ENCODE data around the gene SPEN. TPM values are rescaled to one million over a fixed set of nuclear protein-coding genes. Genes with fewer than 3 reads are reported as not detected.

SPEN gene
- total RNA-seq, 1 donor from 2014 or later = 33.5 TPM

DNA sequence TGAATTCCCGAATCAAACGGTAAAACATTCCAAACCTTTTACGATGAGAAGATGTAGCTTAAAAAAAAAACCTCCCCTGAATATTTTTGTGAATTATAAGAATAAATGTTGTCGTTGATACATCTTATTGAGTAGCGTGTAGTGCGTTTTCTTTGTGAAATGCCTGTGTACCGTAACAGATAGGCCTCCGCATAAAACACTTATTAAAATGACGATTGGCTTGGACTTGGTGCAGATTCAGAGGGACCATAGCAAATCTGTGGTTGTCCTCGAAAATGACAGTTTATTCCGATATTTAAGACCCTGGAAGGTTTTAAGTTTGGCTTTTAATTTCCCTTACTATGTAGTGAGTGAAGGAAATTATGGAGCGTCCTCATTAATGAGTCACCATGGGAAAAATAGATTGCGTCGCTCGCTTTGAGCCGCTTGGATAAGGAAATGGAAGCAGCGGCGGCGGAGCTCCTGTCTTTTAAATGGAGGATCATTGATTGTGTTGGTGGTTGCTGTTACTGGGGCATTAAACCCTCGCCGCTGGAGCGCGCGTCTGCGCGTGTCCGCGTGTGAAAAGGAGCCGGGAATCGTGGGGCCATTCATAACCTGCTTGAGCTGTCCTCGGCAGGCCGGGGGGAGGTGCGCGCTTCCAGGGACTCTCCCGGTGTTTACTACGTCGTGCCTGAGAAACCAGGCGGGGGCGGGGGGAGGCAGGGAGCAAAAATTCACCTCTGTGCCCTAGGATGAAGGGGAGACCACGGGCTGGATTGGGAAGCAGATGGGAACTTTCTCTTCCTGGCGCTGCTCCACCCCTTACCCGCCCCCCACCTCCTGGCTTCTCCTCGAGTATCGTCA lies 1.6 kb downstream of the SPEN start:
- Mint-ChIP-seq H3K27me3 (ENCODE audit: unreplicated experiment) (peaks cover 13% of the 10 kb centered on the region), H3K27ac (ENCODE audit: unreplicated experiment) (peak overlapping the region; percentile 97), H3K4me3 (ENCODE audit: unreplicated experiment) (peak overlapping the region; percentile 99), H3K9me3 (ENCODE audit: unreplicated experiment) (no peaks in the 10 kb centered on the region), H3K4me1 (ENCODE audit: unreplicated experiment) (peaks cover 26% of the 10 kb centered on the region), H3K36me3 (ENCODE audit: low read depth, unreplicated experiment) (peaks cover 6% of the 10 kb centered on the region)
- peak; percentile 82 for DNase-seq (ENCODE audit: low spot score)
- TF ChIP-seq, protein P1, sequence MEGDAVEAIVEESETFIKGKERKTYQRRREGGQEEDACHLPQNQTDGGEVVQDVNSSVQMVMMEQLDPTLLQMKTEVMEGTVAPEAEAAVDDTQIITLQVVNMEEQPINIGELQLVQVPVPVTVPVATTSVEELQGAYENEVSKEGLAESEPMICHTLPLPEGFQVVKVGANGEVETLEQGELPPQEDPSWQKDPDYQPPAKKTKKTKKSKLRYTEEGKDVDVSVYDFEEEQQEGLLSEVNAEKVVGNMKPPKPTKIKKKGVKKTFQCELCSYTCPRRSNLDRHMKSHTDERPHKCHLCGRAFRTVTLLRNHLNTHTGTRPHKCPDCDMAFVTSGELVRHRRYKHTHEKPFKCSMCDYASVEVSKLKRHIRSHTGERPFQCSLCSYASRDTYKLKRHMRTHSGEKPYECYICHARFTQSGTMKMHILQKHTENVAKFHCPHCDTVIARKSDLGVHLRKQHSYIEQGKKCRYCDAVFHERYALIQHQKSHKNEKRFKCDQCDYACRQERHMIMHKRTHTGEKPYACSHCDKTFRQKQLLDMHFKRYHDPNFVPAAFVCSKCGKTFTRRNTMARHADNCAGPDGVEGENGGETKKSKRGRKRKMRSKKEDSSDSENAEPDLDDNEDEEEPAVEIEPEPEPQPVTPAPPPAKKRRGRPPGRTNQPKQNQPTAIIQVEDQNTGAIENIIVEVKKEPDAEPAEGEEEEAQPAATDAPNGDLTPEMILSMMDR (IDR thresholded peaks at IDR 0.05; ENCODE audit: unreplicated experiment) = no peak

DNA sequence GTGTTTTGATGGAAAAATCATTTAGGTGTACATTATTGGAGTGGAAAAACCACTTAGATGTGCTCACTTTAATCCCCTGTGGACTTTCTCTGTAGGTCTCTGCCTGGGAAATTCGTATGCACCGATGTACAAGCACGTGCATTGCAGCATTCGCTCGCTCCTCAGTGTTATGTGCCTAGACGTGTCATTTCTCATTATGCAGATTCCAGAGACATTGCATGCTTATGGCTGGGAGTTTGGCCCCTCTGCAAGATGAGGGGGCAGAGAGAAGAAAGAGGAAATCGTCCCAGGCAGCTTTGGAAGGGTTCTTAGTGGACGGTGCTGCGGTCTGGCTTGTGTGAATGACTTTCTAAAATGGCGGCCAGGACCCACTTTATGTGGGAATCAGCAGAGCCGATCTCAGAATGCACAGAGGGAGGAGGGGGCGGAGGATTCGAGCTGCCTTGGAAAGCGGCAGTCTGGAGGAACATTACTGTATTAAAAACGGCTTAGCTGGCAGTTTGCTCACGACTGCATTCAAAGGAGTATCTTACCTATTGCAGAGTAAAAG lies 2.3 kb downstream of the SPEN start:
- Mint-ChIP-seq H3K4me1 (ENCODE audit: unreplicated experiment) (peaks cover 26% of the 10 kb centered on the region), H3K36me3 (ENCODE audit: low read depth, unreplicated experiment) (peaks cover 6% of the 10 kb centered on the region), H3K27me3 (ENCODE audit: unreplicated experiment) (peaks cover 13% of the 10 kb centered on the region), H3K4me3 (ENCODE audit: unreplicated experiment) (peak overlapping the region; percentile 99), H3K27ac (ENCODE audit: unreplicated experiment) (peak overlapping the region; percentile 97), H3K9me3 (ENCODE audit: unreplicated experiment) (no peaks in the 10 kb centered on the region)
- TF ChIP-seq, protein P1 (IDR thresholded peaks at IDR 0.05; ENCODE audit: unreplicated experiment) = no peak
- peak; percentile 60 for DNase-seq (ENCODE audit: low spot score)

DNA sequence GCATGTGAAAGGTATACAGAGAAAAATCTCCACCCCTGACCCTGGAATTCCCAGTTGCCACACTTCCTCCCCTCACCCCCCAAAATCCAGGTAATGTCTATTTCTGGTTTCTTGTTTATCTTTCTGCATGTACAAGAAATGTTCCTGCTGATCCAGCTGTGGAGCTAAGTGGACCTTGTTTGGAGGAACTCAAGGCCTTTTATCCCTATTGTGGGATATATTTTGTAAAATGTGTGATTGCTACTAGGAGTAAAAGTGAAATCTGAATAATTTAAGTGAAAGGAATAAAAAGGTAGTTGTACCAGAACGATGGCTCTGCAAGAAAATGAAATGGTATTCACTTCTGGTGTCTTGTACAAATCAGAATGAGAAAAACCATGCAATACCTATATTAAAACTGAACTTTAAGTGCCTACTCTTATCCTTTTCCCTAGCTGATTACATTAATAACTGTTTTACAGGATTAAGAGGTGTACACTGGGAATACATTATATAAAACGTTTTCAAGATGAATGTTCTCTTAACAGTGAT lies 3.0 kb downstream of the SPEN start:
- peak overlapping the region; percentile 95 for H3K27ac Mint-ChIP-seq (ENCODE audit: unreplicated experiment)
- H3K36me3 Mint-ChIP-seq (ENCODE audit: low read depth, unreplicated experiment) = peaks cover 6% of the 10 kb centered on the region
- no peaks in the 10 kb centered on the region for H3K9me3 Mint-ChIP-seq (ENCODE audit: unreplicated experiment)
- no peak for DNase-seq (ENCODE audit: low spot score)
- H3K4me3 Mint-ChIP-seq (ENCODE audit: unreplicated experiment) = peak overlapping the region; percentile 99
- TF ChIP-seq, protein P1 (IDR thresholded peaks at IDR 0.05; ENCODE audit: unreplicated experiment) = no peak
- peaks cover 11% of the 10 kb centered on the region for H3K27me3 Mint-ChIP-seq (ENCODE audit: unreplicated experiment)
- H3K4me1 Mint-ChIP-seq (ENCODE audit: unreplicated experiment) = peaks cover 26% of the 10 kb centered on the region

DNA sequence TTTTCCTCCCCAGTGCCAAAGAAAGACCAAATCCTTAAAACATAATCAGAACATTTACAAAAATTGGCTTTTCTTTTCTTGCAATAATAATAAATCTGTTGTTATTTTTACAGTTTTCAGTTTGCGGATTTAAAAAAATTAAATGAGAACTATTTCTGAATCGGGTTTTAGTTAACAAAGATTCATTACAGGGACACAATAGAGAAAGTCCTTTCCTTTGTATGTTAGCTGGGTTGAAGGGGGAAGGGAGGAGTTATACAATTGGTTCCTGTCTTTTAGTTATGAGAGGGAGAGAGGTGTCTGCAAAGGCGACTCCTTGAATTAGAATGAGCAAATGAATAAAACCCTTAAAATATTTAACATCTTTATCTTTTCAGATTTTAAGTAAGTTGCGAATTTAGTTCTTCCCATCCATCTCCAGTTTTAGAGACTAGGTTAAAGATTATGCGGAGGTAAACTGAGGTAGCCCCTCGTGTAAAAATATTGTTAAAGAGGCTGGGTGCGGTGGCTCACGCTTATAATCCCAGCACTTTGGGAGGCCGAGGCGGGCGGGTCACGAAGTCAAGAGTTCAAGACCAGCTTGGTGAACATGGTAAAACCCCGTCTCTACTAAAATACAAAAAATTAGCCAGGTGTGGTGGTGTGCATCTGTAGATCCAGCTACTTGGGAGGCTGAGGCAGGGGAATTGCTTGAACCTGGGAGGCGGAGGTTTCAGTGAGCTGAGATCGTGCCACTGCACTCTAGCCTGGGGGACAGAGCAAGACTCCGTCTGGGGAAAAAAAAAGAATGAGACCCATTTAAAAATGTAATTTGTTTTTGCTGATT lies 3.9 kb downstream of the SPEN start:
- Mint-ChIP-seq H3K4me1 (ENCODE audit: unreplicated experiment) (peaks cover 26% of the 10 kb centered on the region), H3K27ac (ENCODE audit: unreplicated experiment) (peak overlapping the region; percentile 95), H3K36me3 (ENCODE audit: low read depth, unreplicated experiment) (peaks cover 6% of the 10 kb centered on the region), H3K9me3 (ENCODE audit: unreplicated experiment) (no peaks in the 10 kb centered on the region), H3K27me3 (ENCODE audit: unreplicated experiment) (peaks cover 6% of the 10 kb centered on the region), H3K4me3 (ENCODE audit: unreplicated experiment) (no peak overlapping the region)
- TF ChIP-seq, protein P1 (IDR thresholded peaks at IDR 0.05; ENCODE audit: unreplicated experiment) = no peak
- DNase-seq (ENCODE audit: low spot score) = no peak
